NCI-H1417 treated with DMSO at 0.1 percent for 48 hours (cell line): ENCODE measurements around the gene C1orf21.

Source experiments
- DNase-seq: peaks from one replicate; lab custom pipeline; 2025; lab: John Stamatoyannopoulos, UW

C1orf21 gene

GRCh38 chr1:184449916-184450315 is 63.1 kb downstream of the C1orf21 start:
- no peak for DNase-seq

- no peak for DNase-seq
These were observed 69.0 kb downstream of the C1orf21 start for GRCh38 chr1:184455786-184456185.

GRCh38 chr1:184456189-184456588 is 69.4 kb downstream of the C1orf21 start:
- DNase-seq = no peak

GRCh38 chr1:184457500-184457899 is 70.7 kb downstream of the C1orf21 start:
- no peak for DNase-seq

- no peak for DNase-seq
These were observed 74.5 kb downstream of the C1orf21 start for GRCh38 chr1:184461321-184461720.

- DNase-seq = no peak
These were observed 75.3 kb downstream of the C1orf21 start for GRCh38 chr1:184462155-184462554.

- no peak for DNase-seq
These were observed 76.2 kb downstream of the C1orf21 start for GRCh38 chr1:184462990-184463389.

- DNase-seq = no peak
These were observed 76.9 kb downstream of the C1orf21 start for GRCh38 chr1:184463680-184464079.

GRCh38 chr1:184464757-184465156 is 77.9 kb downstream of the C1orf21 start:
- no peak for DNase-seq

GRCh38 chr1:184465489-184466146 is 78.8 kb downstream of the C1orf21 start:
- no peak for DNase-seq

- DNase-seq = no peak
These were observed 80.5 kb downstream of the C1orf21 start for GRCh38 chr1:184467295-184467694.

- DNase-seq = no peak
These were observed 82.6 kb downstream of the C1orf21 start for GRCh38 chr1:184469396-184469795.

- no peak for DNase-seq
These were observed 84.9 kb downstream of the C1orf21 start for GRCh38 chr1:184471686-184472085.

- no peak for DNase-seq
These were observed 85.3 kb downstream of the C1orf21 start for GRCh38 chr1:184472136-184472535.

GRCh38 chr1:184473176-184473966 is 86.5 kb downstream of the C1orf21 start:
- DNase-seq = no peak

- no peak for DNase-seq
These were observed 89.4 kb downstream of the C1orf21 start for GRCh38 chr1:184476187-184476586.

GRCh38 chr1:184479435-184480167 is 92.8 kb downstream of the C1orf21 start:
- DNase-seq = no peak

- no peak for DNase-seq
These were observed 93.9 kb downstream of the C1orf21 start for GRCh38 chr1:184480736-184481135.

- DNase-seq = no peak
These were observed 95.3 kb downstream of the C1orf21 start for GRCh38 chr1:184482136-184482535.

- no peak for DNase-seq
These were observed 96.4 kb downstream of the C1orf21 start for GRCh38 chr1:184483101-184483683.

GRCh38 chr1:184485751-184486723 is 99.2 kb downstream of the C1orf21 start:
- DNase-seq = no peak
